ENCODE results near the gene LGALS12.

The LGALS12 gene

DNA sequence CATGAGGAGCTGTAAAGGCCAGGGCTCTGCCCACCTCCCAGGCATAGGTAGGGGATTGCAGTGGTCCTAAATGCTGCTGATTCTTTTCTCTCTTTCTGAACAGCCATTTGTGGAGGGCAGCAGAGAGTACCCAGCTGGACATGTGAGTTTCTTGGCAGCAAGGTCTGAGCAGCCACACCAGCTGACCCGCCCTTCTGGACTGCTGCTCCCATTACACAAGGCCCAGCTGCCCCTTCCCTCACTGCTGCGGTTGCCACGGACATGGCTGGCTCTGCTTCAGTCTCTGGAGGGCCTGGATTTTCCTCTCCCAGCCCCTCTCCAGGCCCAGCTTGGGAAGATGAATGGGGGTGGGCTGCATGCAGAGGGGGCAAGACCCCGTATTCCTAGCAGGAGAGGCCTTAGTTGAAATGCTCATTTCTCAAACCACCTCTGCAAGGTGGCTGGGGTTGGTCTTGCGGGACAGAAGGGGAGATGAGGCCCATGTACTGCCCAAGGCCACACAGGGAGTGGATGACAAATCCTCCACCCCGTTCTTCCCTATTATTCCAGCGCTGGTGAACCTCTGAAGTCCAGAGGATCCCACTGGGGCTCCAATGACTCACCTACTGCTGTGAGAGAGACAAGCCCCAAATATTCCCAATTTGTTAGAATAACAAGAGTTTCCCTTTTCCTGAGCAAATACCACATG, 4.6 kb downstream of the LGALS12 start:
- TF ChIP-seq, protein P1, sequence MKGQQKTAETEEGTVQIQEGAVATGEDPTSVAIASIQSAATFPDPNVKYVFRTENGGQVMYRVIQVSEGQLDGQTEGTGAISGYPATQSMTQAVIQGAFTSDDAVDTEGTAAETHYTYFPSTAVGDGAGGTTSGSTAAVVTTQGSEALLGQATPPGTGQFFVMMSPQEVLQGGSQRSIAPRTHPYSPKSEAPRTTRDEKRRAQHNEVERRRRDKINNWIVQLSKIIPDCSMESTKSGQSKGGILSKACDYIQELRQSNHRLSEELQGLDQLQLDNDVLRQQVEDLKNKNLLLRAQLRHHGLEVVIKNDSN (IDR thresholded peaks at IDR 0.05) = no peak
- no peak for TF ChIP-seq CEBPB (IDR thresholded peaks at IDR 0.05)
- TF ChIP-seq CREB1 (IDR thresholded peaks at IDR 0.05; ENCODE audit: low read depth) = no peak
- TF ChIP-seq EP300 (IDR thresholded peaks at IDR 0.05; ENCODE audit: borderline replicate concordance) = no peak
- no peak for TF ChIP-seq TEAD4 (IDR thresholded peaks at IDR 0.05)
- TF ChIP-seq EGR1 (IDR thresholded peaks at IDR 0.05) = no peak
- TF ChIP-seq ZBTB7A (IDR thresholded peaks at IDR 0.05; ENCODE audit: low read depth) = no peak
- TF ChIP-seq, protein P2, sequence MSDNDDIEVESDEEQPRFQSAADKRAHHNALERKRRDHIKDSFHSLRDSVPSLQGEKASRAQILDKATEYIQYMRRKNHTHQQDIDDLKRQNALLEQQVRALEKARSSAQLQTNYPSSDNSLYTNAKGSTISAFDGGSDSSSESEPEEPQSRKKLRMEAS (IDR thresholded peaks at IDR 0.05) = no peak
- TF ChIP-seq RAD21 (IDR thresholded peaks at IDR 0.05; ENCODE audit: low read depth) = no peak
- TF ChIP-seq FOXM1 (IDR thresholded peaks at IDR 0.05; ENCODE audit: borderline replicate concordance, low read depth) = no peak
- no peak for TF ChIP-seq YY1 (IDR thresholded peaks at IDR 0.05; ENCODE audit: low read depth)
- TF ChIP-seq TCF12 (IDR thresholded peaks at IDR 0.05; ENCODE audit: low read depth) = no peak
- TF ChIP-seq, protein P3, sequence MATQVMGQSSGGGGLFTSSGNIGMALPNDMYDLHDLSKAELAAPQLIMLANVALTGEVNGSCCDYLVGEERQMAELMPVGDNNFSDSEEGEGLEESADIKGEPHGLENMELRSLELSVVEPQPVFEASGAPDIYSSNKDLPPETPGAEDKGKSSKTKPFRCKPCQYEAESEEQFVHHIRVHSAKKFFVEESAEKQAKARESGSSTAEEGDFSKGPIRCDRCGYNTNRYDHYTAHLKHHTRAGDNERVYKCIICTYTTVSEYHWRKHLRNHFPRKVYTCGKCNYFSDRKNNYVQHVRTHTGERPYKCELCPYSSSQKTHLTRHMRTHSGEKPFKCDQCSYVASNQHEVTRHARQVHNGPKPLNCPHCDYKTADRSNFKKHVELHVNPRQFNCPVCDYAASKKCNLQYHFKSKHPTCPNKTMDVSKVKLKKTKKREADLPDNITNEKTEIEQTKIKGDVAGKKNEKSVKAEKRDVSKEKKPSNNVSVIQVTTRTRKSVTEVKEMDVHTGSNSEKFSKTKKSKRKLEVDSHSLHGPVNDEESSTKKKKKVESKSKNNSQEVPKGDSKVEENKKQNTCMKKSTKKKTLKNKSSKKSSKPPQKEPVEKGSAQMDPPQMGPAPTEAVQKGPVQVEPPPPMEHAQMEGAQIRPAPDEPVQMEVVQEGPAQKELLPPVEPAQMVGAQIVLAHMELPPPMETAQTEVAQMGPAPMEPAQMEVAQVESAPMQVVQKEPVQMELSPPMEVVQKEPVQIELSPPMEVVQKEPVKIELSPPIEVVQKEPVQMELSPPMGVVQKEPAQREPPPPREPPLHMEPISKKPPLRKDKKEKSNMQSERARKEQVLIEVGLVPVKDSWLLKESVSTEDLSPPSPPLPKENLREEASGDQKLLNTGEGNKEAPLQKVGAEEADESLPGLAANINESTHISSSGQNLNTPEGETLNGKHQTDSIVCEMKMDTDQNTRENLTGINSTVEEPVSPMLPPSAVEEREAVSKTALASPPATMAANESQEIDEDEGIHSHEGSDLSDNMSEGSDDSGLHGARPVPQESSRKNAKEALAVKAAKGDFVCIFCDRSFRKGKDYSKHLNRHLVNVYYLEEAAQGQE (IDR thresholded peaks at IDR 0.05; ENCODE audit: low read depth) = no peak

DNA sequence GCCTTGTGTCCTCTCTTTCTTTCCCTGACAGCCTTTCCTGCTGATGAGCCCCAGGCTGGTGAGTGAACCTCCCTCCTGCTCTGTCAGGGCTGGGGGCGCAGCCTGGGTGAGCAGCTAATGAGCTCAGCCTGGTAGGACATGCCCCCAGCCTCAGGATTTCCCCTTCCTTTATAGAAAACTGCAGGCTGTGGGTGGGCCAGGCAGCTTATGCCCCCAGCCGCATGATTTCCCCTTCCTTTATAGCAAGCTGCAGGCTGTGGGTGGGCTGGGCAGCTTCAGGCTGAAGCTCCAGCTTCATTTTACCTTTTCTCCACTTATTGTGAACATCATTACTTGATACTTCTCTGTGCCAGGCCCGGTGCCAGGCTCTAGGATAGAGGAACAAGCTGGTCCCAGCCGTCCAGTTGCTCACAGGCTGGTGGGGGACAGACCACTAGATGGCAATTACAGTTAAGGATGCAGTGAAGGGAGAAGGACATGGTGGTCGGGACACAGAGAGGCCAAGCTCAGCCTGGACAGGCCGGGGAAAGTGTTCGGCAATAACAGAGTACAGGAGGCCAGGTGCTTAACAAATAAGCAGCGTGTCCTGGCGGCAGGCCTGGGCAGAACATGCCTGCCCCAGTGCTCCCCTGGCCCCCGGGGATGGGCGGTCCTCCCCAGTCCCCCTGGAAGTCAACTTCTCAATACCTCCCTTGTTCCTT, 5.3 kb downstream of the LGALS12 start:
- TF ChIP-seq TAF1 (IDR thresholded peaks at IDR 0.05; ENCODE audit: low read depth) = no peak
- no peak for TF ChIP-seq EP300 (IDR thresholded peaks at IDR 0.05; ENCODE audit: borderline replicate concordance)
- TF ChIP-seq RAD21 (IDR thresholded peaks at IDR 0.05; ENCODE audit: low read depth) = no peak
- TF ChIP-seq CREB1 (IDR thresholded peaks at IDR 0.05; ENCODE audit: low read depth) = no peak
- TF ChIP-seq TEAD4 (IDR thresholded peaks at IDR 0.05) = no peak
- TF ChIP-seq TCF12 (IDR thresholded peaks at IDR 0.05; ENCODE audit: low read depth) = no peak
- TF ChIP-seq NFIC (IDR thresholded peaks at IDR 0.05) = no peak

DNA sequence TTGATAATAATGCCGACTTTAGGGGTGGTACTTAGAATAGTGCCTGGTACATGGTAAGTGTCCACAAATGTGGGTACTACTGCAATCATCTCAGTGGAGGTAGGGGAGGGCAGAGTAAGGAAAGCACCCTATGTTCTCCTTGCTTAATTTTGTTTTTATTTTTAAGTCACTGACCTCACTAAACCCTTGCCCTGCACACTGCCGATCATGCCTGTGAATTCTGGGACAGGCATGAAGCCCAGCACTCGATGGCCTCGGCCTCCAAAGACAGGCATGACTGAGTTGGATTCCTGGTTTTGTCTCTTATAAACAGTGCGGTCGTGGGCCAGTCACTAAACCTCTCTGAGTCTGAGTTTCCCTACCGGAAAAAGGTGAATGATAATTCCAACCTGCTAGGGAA, 6.9 kb downstream of the LGALS12 start:
- TF ChIP-seq EGR1 (IDR thresholded peaks at IDR 0.05) = no peak
- no peak for TF ChIP-seq YY1 (IDR thresholded peaks at IDR 0.05; ENCODE audit: low read depth)
- TF ChIP-seq, protein P1 (IDR thresholded peaks at IDR 0.05) = no peak
- TF ChIP-seq NFIC (IDR thresholded peaks at IDR 0.05) = no peak
- TF ChIP-seq, protein P2 (IDR thresholded peaks at IDR 0.05) = no peak
- TF ChIP-seq ZBTB7A (IDR thresholded peaks at IDR 0.05; ENCODE audit: low read depth) = no peak
- no peak for TF ChIP-seq RAD21 (IDR thresholded peaks at IDR 0.05; ENCODE audit: low read depth)
- TF ChIP-seq TAF1 (IDR thresholded peaks at IDR 0.05; ENCODE audit: low read depth) = no peak
- TF ChIP-seq FOXM1 (IDR thresholded peaks at IDR 0.05; ENCODE audit: borderline replicate concordance, low read depth) = no peak
- TF ChIP-seq TEAD4 (IDR thresholded peaks at IDR 0.05) = no peak
- TF ChIP-seq EP300 (IDR thresholded peaks at IDR 0.05; ENCODE audit: borderline replicate concordance) = no peak
- no peak for TF ChIP-seq TCF12 (IDR thresholded peaks at IDR 0.05; ENCODE audit: low read depth)
- no peak for TF ChIP-seq CEBPB (IDR thresholded peaks at IDR 0.05)
- TF ChIP-seq, protein P3 (IDR thresholded peaks at IDR 0.05; ENCODE audit: low read depth) = no peak

DNA sequence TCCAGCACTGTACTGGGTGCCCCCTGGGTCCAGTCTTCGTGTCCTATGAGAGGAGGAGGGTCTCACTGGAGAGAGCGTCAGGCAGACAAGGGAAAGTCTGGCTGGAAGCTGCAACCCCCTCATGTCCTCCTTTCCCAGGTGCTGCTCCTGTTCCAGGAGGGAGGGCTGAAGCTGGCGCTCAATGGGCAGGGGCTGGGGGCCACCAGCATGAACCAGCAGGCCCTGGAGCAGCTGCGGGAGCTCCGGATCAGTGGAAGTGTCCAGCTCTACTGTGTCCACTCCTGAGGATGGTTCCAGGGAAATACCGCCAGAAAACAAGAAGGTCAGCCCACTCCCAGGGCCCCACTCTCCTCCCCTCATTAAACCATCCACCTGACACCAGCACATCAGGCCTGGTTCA, 10.2 kb downstream of the LGALS12 start:
- TF ChIP-seq TAF1 (IDR thresholded peaks at IDR 0.05; ENCODE audit: low read depth) (no peak), NFIC (IDR thresholded peaks at IDR 0.05) (no peak), CREB1 (IDR thresholded peaks at IDR 0.05; ENCODE audit: low read depth) (no peak), FOXM1 (IDR thresholded peaks at IDR 0.05; ENCODE audit: borderline replicate concordance, low read depth) (no peak), TCF12 (IDR thresholded peaks at IDR 0.05; ENCODE audit: low read depth) (no peak), EP300 (IDR thresholded peaks at IDR 0.05; ENCODE audit: borderline replicate concordance) (no peak), ZBTB7A (IDR thresholded peaks at IDR 0.05; ENCODE audit: low read depth) (no peak), CEBPB (IDR thresholded peaks at IDR 0.05) (no peak), TEAD4 (IDR thresholded peaks at IDR 0.05) (no peak), EGR1 (IDR thresholded peaks at IDR 0.05) (no peak), YY1 (IDR thresholded peaks at IDR 0.05; ENCODE audit: low read depth) (no peak), RAD21 (IDR thresholded peaks at IDR 0.05; ENCODE audit: low read depth) (no peak)
- TF ChIP-seq, protein P1 (IDR thresholded peaks at IDR 0.05) = no peak
- TF ChIP-seq, protein P2 (IDR thresholded peaks at IDR 0.05) = no peak
- TF ChIP-seq, protein P3 (IDR thresholded peaks at IDR 0.05; ENCODE audit: low read depth) = no peak

All from Ishikawa (cell line).